ENCODE results near the gene SRC. TPM values are rescaled to one million over a fixed set of nuclear protein-coding genes. Genes with fewer than 3 reads are reported as not detected.

Gene SRC
- total and polyA plus RNA-seq, 2 of the 8 experiments (the other 6 are each of a cell fraction or from before 2014, with no cell fraction given), result 27.6 to 28.8 TPM

GRCh38 chr20:37314099-37314498, 31.8 kb upstream of the SRC start:
- no peak overlapping the region for H3K14ac ChIP-seq (ENCODE audit: insufficient read length)
- no peak overlapping the region for H3K23ac ChIP-seq (ENCODE audit: insufficient read length)
- CTCF ChIA-PET (ENCODE audit: partially characterized antibody), result interaction anchor here (0.6 to 3.6 kb wide), 10 partner anchors 9 to 181 kb away, joined by 3 to 14 read pairs (median 5); no protein-coding TSS in a partner anchor
- H2AFZ ChIP-seq (ENCODE audit: low read length), result no peak overlapping the region
- no peaks in the 10 kb centered on the region for H3K79me2 ChIP-seq (ENCODE audit: control insufficient read depth in 1 of 2, insufficient read depth in 2 of 2, low read length in 2 of 2)
- H3K56ac ChIP-seq (replicated peaks; ENCODE audit: insufficient read length, low read depth, low read length), result no peak overlapping the region
- H4K5ac ChIP-seq (ENCODE audit: insufficient read length, low read depth, low read length), result no peak overlapping the region
- H2BK20ac ChIP-seq (ENCODE audit: low read length), result no peak overlapping the region
- POLR2A ChIA-PET (ENCODE audit: partially characterized antibody), result interaction anchor here (0.9 to 2.7 kb wide), 5 partner anchors 12 to 83 kb away, joined by 3 to 7 read pairs (median 4); partner anchors contain the start of gene MANBAL
- peak overlapping the region; percentile 7 for H4K91ac ChIP-seq (replicated peaks; ENCODE audit: insufficient read length, low read length)
- no peaks in the 10 kb centered on the region for H3K9me3 ChIP-seq (ENCODE audit: insufficient read depth in 2 of 2, low read depth in 1 of 2, low read length in 1 of 2)
- no peak overlapping the region for H2AK5ac ChIP-seq (ENCODE audit: low read depth, low read length)
- H4K8ac ChIP-seq (ENCODE audit: extremely low read depth, insufficient read depth, low read length), result peak overlapping the region; percentile 9; the same call in 1 of the 2 replicates
- no peak overlapping the region for H3K18ac ChIP-seq (ENCODE audit: extremely low read depth, low read length)
- peaks cover 0 to 8% (median 2%) of the 10 kb centered on the region in 4 experiments; a peak in 3 of 8 replicates for H3K36me3 ChIP-seq (ENCODE audit: control insufficient read depth in 2 of 4, insufficient read depth in 4 of 4, low read length in 3 of 4)
- H3K4ac ChIP-seq (replicated peaks; ENCODE audit: insufficient read length, low read depth, low read length), result no peak overlapping the region
- H4K20me1 ChIP-seq (replicated peaks in 1 of 2; ENCODE audit: control insufficient read depth in 1 of 2, insufficient read depth in 2 of 2, low read length in 2 of 2), result no peaks in the 10 kb centered on the region
- H3K4me2 ChIP-seq (ENCODE audit: insufficient read depth in 1 of 2, low read depth in 2 of 2, low read length in 2 of 2), result no peak overlapping the region
- no peaks in the 10 kb centered on the region for H3K27me3 ChIP-seq (replicated peaks in 1 of 4; ENCODE audit: control insufficient read depth in 3 of 4, extremely low read depth in 1 of 4, insufficient read depth in 3 of 4, low read length in 3 of 4)
- H3K4me3 ChIP-seq (ENCODE audit: extremely low read depth in 1 of 4, insufficient read depth in 2 of 4, low read depth in 3 of 4, low read length in 4 of 4), result no peak overlapping the region
- no peak overlapping the region for H3K9ac ChIP-seq (replicated peaks in 1 of 4; ENCODE audit: extremely low read depth in 1 of 4, low read depth in 3 of 4, low read length in 3 of 4)
- no peaks in the 10 kb centered on the region for H3K23me2 ChIP-seq (ENCODE audit: low read depth, low read length)
- H3K4me1 ChIP-seq (replicated peaks in 1 of 4; ENCODE audit: control insufficient read depth in 3 of 4, insufficient read depth in 4 of 4, low read length in 3 of 4), result peaks cover under 1 to 6% (median 3%) of the 10 kb centered on the region in 4 experiments; a peak in 5 of 7 replicates
- H2BK12ac ChIP-seq (ENCODE audit: low read depth, low read length), result no peak overlapping the region
- H2BK120ac ChIP-seq (replicated peaks; ENCODE audit: low read depth, low read length), result no peak overlapping the region
- H3K27ac ChIP-seq (ENCODE audit: low read depth, low read length), result no peak overlapping the region
- H3K79me1 ChIP-seq (ENCODE audit: low read depth, low read length), result peaks cover 9% of the 10 kb centered on the region; the same call in 1 of the 2 replicates
- no peak overlapping the region; the same call in 1 of the 2 replicates for H2BK5ac ChIP-seq (ENCODE audit: low read depth, low read length)
- H2BK15ac ChIP-seq (ENCODE audit: low read length), result peak overlapping the region; percentile 40; the same call in 1 of the 2 replicates
- TF ChIP-seq CBX5 (IDR thresholded peaks at IDR 0.05; ENCODE audit: low read depth, low read length) (no peak), TCF12 (IDR thresholded peaks at IDR 0.05; ENCODE audit: low read depth, low read length) (no peak), KDM4A (IDR thresholded peaks at IDR 0.05; ENCODE audit: low read depth, low read length, severe bottlenecking) (no peak), HDAC6 (IDR thresholded peaks at IDR 0.05; ENCODE audit: low read depth, low read length) (no peak), RXRA (IDR thresholded peaks at IDR 0.05; ENCODE audit: insufficient read depth, low read depth, low read length) (no peak), CTBP2 (IDR thresholded peaks at IDR 0.05; ENCODE audit: borderline replicate concordance, insufficient read depth, insufficient read length, low read length) (no peak), RFX5 (IDR thresholded peaks at IDR 0.05; ENCODE audit: borderline replicate concordance, low read depth, low read length) (no peak)
- TF ChIP-seq, protein P1, sequence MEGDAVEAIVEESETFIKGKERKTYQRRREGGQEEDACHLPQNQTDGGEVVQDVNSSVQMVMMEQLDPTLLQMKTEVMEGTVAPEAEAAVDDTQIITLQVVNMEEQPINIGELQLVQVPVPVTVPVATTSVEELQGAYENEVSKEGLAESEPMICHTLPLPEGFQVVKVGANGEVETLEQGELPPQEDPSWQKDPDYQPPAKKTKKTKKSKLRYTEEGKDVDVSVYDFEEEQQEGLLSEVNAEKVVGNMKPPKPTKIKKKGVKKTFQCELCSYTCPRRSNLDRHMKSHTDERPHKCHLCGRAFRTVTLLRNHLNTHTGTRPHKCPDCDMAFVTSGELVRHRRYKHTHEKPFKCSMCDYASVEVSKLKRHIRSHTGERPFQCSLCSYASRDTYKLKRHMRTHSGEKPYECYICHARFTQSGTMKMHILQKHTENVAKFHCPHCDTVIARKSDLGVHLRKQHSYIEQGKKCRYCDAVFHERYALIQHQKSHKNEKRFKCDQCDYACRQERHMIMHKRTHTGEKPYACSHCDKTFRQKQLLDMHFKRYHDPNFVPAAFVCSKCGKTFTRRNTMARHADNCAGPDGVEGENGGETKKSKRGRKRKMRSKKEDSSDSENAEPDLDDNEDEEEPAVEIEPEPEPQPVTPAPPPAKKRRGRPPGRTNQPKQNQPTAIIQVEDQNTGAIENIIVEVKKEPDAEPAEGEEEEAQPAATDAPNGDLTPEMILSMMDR (IDR thresholded peaks at IDR 0.05; ENCODE audit: control extremely low read depth in 1 of 3, insufficient read depth in 1 of 3, low read depth in 1 of 3, low read length in 3 of 3), result no peak
- FAIRE-seq (no peak), DNase-seq (ENCODE audit: low read depth in 1 of 2, low spot score in 2 of 2) (no peak)
- 88% methylated on average over 4 of the region's 4 CpGs; no CpG with 5 or more reads in 1 of the 2 experiments for WGBS, 2 experiments (ENCODE audit: extremely low coverage in 1 of 2, insufficient coverage in 1 of 2, insufficient read length in 1 of 2, insufficient replicate concordance in 2 of 2, low coverage in 1 of 2, low lambda C conversion rate in 2 of 2, missing lambda C conversion rate in 1 of 2)

Measured in H1 (cell line).